ENCODE results near the gene MYH15. TPM values are rescaled to one million over a fixed set of nuclear protein-coding genes. Genes with fewer than 3 reads are reported as not detected.

Gene MYH15
- total and polyA plus RNA-seq, 8 donors = 0.03 to 0.19 (median 0.06) TPM; not detected in 3

DNA sequence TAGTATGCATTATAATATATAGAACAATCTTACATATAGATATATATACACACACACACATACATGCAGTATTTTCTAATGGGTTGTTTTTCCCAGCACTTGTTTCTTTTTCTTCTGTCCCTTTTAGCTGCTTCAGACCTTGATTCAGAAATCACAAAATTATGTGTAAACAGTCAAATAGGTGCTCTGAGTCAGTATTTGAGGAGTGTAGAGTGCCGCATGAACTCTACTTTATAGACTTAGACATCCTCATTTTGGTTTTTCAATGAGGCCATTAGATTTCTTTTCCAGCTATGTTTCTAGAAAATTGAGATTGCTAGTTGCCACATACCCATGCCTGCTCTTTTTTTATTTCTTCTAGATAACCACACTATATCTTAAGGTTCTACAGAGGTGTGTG, 155.8 kb downstream of the MYH15 start:
- DNase-seq (no peak), FAIRE-seq (no peak), ATAC-seq (no peak)
- 91 to 95% methylated on average over 1 of the region's 1 CpG for WGBS, 2 donors
- Histone ChIP-seq H3K9me3 (peaks cover 0 to 3% (median 0%) of the 10 kb centered on the region in 4 donors), H3K4me1 (no peaks in the 10 kb centered on the region), H3K36me3 (no peaks in the 10 kb centered on the region), H3K27me3 (no peaks in the 10 kb centered on the region), H3K4me3 (no peak overlapping the region), H3K27ac (no peak overlapping the region)
- TF ChIP-seq, protein P1, sequence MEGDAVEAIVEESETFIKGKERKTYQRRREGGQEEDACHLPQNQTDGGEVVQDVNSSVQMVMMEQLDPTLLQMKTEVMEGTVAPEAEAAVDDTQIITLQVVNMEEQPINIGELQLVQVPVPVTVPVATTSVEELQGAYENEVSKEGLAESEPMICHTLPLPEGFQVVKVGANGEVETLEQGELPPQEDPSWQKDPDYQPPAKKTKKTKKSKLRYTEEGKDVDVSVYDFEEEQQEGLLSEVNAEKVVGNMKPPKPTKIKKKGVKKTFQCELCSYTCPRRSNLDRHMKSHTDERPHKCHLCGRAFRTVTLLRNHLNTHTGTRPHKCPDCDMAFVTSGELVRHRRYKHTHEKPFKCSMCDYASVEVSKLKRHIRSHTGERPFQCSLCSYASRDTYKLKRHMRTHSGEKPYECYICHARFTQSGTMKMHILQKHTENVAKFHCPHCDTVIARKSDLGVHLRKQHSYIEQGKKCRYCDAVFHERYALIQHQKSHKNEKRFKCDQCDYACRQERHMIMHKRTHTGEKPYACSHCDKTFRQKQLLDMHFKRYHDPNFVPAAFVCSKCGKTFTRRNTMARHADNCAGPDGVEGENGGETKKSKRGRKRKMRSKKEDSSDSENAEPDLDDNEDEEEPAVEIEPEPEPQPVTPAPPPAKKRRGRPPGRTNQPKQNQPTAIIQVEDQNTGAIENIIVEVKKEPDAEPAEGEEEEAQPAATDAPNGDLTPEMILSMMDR (IDR thresholded peaks at IDR 0.05) = no peak
- intact Hi-C loops (cut with DNase I) = no loop called here

DNA sequence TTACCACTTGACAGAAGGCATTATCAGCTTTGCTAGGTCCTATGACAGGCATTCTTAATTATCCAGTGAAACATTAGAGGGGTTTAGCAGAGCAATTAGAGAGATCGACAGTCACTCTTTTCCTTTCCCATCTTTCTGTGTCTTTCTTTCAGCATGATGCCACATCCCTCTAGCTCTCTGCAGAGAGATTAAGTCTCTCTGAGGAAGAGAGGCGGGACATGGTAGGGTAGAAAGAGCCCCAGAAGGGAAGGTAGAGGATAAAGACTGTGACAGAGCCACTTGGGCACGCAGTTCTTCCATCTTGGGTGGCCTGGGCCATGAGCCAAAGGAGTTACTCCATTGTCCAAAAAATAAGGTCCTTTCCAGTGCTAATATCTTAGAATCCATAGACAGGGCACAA, 158.2 kb downstream of the MYH15 start:
- WGBS, 2 donors = 59 to 80% methylated on average over 3 of the region's 3 CpGs
- intact Hi-C loops (cut with DNase I) = no loop called here
- FAIRE-seq = no peak

DNA sequence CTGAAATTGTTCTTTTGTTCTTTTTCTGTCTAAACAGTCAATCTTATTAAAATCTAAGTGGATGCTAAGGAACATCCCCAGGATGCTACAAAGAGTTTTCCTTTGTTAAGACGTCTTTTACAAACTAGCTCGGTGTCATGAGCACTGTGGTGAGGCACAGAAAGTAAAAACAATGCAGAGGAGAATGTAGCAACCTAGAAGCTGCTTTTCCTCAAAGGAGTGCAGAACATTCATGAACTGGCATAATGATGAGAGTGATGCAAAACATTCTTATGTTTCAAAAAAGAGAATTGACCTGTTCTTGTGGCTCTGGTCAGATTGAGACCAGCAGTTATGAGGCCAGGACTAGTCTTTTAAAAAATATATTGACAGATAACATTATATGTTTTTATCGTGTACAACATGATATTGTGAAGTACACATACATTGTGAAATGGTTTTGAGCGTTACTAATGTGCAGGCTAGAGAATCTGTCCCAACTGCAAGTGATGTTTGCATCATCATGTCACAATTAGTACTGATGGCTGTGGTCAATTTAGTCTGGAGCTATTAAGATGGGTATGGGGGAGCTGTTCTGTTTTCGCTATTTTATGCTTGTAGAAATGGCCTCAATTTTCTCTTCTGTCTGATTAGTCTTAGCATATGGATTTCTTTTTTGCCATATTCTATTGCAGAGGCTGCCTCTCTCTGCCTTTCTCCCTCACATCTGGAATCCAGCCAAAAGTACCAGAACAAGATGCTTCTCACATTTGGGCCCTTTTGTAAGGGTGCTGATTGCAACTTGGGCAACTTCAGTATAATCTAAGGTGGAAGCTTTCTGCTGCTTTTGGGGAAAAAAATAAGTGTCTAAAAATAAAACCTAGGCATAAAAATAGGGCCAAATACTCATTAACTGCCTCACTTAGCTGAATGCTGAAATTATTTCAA, 163.8 kb downstream of the MYH15 start:
- H3K4me1 ChIP-seq = peaks cover 14 to 22% (median 19%) of the 10 kb centered on the region in 3 donors
- ATAC-seq (no peak), DNase-seq (no peak), FAIRE-seq (no peak)
- H3K36me3 ChIP-seq = no peaks in the 10 kb centered on the region
- peak overlapping the region; percentile 43 to 63 (median 62) for H3K27ac ChIP-seq
- H3K27me3 ChIP-seq = no peaks in the 10 kb centered on the region
- TF ChIP-seq, protein P1 (IDR thresholded peaks at IDR 0.05) = no peak
- peaks cover 0 to 3% (median 0%) of the 10 kb centered on the region in 4 donors for H3K9me3 ChIP-seq
- intact Hi-C loops (cut with DNase I) = no loop called here
- H3K4me3 ChIP-seq = no peak overlapping the region
- WGBS, 2 donors = 88 to 89% methylated on average over 5 of the region's 5 CpGs

More for the DNA sequence above, 158.2 kb downstream of the MYH15 start:
- H3K27ac ChIP-seq = no peak overlapping the region
- DNase-seq = no peak
- ATAC-seq = no peak
- H3K36me3 ChIP-seq = no peaks in the 10 kb centered on the region
- H3K27me3 ChIP-seq = no peaks in the 10 kb centered on the region
- no peaks in the 10 kb centered on the region for H3K4me1 ChIP-seq
- TF ChIP-seq, protein P1 (IDR thresholded peaks at IDR 0.05) = no peak
- H3K9me3 ChIP-seq = peaks cover 0 to 3% (median 0%) of the 10 kb centered on the region in 4 donors
- H3K4me3 ChIP-seq = no peak overlapping the region

DNA sequence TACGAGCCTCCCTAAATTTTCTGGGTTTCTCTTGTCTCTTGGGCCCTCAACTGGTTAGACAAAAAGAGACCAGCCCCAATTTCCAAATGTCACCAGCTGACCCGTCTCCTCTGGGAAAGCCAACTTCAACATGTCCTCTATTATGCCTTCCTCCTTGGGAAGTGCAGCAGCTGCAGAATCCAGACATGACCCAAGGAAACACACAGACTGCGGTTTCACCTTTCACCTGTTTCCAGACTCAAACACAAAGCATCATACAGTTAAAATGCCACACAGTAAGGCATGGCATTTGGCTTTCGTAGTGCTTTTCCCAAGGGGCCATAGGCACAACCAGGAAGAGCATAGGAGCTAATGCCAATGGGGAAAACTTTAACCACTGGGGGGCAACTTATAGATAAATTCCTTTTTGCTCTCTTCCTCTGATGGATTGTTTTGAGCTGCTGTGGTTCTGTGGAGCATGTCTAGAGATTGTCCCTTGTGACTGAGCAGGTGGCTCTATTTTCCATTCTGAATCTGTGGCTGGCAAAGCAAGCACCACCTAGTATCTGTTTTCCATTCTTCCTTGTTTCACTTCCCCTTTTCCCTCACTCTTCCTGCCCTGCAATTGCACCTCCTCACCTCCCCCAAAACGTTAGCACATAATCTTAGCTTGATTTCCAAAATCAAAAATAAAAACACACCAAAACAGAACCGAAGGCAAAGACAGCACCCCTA, 164.7 kb downstream of the MYH15 start:
- FAIRE-seq (no peak), ATAC-seq (peak; percentile 90 to 97 (median 92)), DNase-seq (peak; percentile 53 to 90 (median 84))
- 27 to 40% methylated on average over 6 of the region's 6 CpGs for WGBS, 2 donors
- no peaks in the 10 kb centered on the region for H3K36me3 ChIP-seq
- TF ChIP-seq, protein P1 (IDR thresholded peaks at IDR 0.05) = no peak
- H3K27ac ChIP-seq = peak overlapping the region; percentile 43 to 63 (median 62)
- intact Hi-C loops (cut with DNase I) = no loop called here
- peaks cover 14 to 22% (median 19%) of the 10 kb centered on the region in 3 donors for H3K4me1 ChIP-seq
- peaks cover 0 to 3% (median 0%) of the 10 kb centered on the region in 4 donors for H3K9me3 ChIP-seq
- no peaks in the 10 kb centered on the region for H3K27me3 ChIP-seq
- H3K4me3 ChIP-seq = no peak overlapping the region
